Fibroblast of mammary gland (primary cell): ENCODE data around the gene CHST11.

ENCODE experiments used
- DNase-seq: peaks from one replicate; pipeline ENCODE4 v3.0.0-alpha.2; 2010; ENCODE audit warnings: low read depth
- H3K4me3 ChIP-seq: 2 replicates; pipeline ENCODE4 v1.5.1; 2011; ENCODE audit warnings: low read depth, mild to moderate bottlenecking, low read length, moderate library complexity; ENCODE audit not compliant: control insufficient read depth
- CTCF ChIP-seq: conservative IDR thresholded peaks from 2 replicates; pipeline ENCODE4 v1.5.1; 2011; ENCODE audit warnings: low read depth, low read length, inconsistent platforms; ENCODE audit not compliant: control insufficient read depth, insufficient read depth

CHST11 gene

GRCh38 chr12:104737113-104737512, 280.4 kb downstream of the CHST11 start:
- no peak overlapping the region for H3K4me3 ChIP-seq
- no peak for DNase-seq
- TF ChIP-seq CTCF = no peak

DNA sequence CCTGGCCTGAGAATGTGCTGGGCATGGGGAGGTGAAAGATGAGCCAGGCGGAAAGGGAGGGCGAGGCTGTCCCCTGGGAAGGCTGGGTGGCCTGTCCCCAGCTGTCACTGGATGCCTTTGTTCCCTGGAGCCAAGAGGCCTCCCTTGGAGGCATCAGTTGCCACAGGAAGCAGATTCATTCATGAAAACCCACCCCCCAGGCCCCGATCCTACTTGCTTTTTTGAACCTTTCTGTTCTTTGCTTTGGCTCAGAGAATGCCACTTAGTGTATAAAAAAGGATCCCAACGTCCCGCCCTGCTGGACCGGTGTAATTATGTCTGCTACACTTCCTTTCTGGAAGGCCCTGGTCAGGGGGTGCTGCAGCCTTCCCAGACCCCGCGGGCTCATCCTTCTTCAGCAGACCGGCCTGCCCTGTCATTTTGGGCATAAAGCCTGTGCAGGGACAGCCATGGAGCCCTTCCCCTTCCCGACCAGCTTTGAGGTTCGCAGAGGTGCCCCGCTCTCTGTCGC, 281.1 kb downstream of the CHST11 start:
- no peak for TF ChIP-seq CTCF
- DNase-seq = no peak
- no peak overlapping the region for H3K4me3 ChIP-seq

DNA sequence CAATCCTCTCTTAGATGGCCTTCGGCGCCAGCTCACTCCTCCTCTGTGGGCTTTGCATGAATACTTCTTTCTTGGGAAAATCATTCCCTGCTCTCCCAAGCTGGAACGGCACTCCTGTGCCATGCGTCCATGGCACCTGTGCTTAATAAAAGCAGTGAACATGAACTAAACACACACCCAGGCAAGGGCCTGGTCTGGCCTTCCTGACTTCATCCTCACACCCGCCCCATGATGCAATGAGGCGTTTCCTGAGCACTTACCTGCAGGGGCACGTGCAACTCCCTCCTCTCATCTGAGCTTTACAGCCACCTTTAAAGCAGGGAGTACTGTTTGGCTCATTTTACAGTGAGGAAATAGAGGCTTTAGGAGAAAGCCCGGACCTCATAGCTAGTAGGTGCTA, 281.6 kb downstream of the CHST11 start:
- DNase-seq = no peak
- TF ChIP-seq CTCF = no peak
- no peak overlapping the region for H3K4me3 ChIP-seq

DNA sequence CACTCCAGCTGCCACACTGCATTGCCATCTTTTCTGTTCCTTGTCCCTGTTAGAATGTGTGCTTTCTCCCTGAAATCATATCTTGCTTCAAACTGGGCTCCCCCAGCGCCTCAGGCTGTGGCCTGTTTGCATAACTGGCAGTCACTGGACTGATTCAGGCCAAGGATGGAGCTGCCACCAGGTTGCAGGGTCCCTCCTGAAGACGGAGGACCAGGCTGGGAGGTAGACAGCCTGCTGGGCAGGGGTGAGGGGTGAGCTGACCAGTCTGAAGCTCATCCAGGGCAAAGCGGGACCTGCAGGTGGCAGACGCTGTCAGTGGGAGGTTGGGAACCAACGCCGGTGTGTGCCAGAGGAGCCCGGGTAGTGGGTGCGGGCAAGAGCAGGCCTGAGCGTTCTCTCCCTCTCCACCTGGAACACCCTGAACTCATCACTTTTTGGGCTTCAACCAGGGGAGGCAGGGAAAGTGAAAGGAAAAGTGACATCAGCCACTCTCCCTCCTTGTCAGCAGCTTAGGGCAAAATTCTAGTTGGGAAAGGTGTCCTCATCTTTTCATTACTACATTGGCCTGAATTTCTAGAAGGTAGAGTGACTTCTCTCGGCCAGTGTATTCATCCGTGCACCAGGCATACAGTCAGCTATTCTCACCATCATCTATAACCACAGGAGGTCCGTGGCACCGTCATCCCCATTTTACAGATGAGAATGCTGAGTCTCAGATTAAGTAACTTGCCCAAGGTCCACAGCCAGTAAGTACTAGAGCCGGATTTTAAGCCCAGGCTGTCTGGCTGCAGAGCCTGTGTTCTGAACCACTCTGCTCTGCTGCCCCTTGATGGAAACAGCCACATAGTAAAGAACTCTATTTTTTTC, 282.3 kb downstream of the CHST11 start:
- no peak for TF ChIP-seq CTCF
- DNase-seq = no peak
- H3K4me3 ChIP-seq = no peak overlapping the region

GRCh38 chr12:104740668-104741067, 283.9 kb downstream of the CHST11 start:
- no peak overlapping the region for H3K4me3 ChIP-seq
- DNase-seq = no peak
- TF ChIP-seq CTCF = no peak

- TF ChIP-seq CTCF = no peak
Observed at GRCh38 chr12:104741077-104741476, 284.3 kb downstream of the CHST11 start.

More at GRCh38 chr12:104741077-104741476, 284.3 kb downstream of the CHST11 start:
- H3K4me3 ChIP-seq = no peak overlapping the region
- DNase-seq = no peak
